Smooth muscle cell of the brain vasculature (primary cell): Measurements from ENCODE around the gene CRACR2B.
A peak's percentile ranks its signal among the peaks of the same experiment; 100 is the strongest.

Source experiments
- DNase-seq: peaks from one replicate; pipeline ENCODE4 v3.0.0-alpha.2; 2012; ENCODE audit warnings: low read depth, low spot score

The CRACR2B gene

GRCh38 chr11:867856-868358 is 40.2 kb downstream of the CRACR2B start:
- DNase-seq, result no peak

- no peak for DNase-seq
Measured at GRCh38 chr11:868394-868793, 40.7 kb downstream of the CRACR2B start.

- no peak for DNase-seq
Measured at GRCh38 chr11:868802-869201, 41.1 kb downstream of the CRACR2B start.

GRCh38 chr11:869399-870126 is 41.8 kb downstream of the CRACR2B start:
- DNase-seq, result no peak

- DNase-seq, result no peak
Measured at GRCh38 chr11:870127-870413, 42.4 kb downstream of the CRACR2B start.

- DNase-seq, result no peak
Measured at GRCh38 chr11:870418-870817, 42.7 kb downstream of the CRACR2B start.

- DNase-seq, result no peak
Measured at GRCh38 chr11:871472-871871, 43.8 kb downstream of the CRACR2B start.

GRCh38 chr11:872799-873198 is 45.1 kb downstream of the CRACR2B start:
- DNase-seq, result no peak

GRCh38 chr11:873706-874105 is 46.0 kb downstream of the CRACR2B start:
- no peak for DNase-seq

GRCh38 chr11:875203-875602 is 47.5 kb downstream of the CRACR2B start:
- no peak for DNase-seq

GRCh38 chr11:875769-876301 is 48.1 kb downstream of the CRACR2B start:
- no peak for DNase-seq

GRCh38 chr11:876545-876944 is 48.8 kb downstream of the CRACR2B start:
- DNase-seq, result peak; percentile 23

- no peak for DNase-seq
Measured at GRCh38 chr11:877565-877964, 49.8 kb downstream of the CRACR2B start.

- DNase-seq, result no peak
Measured at GRCh38 chr11:880447-880846, 52.7 kb downstream of the CRACR2B start.
